OCI-LY7 (cell line): Measurements from ENCODE around the gene AAK1.

Experiments
- EZH2phosphoT487 ChIP-seq: fragments of 200-600 bp; sonication (generic); IDR thresholded peaks from 2 replicates; pipeline ENCODE4 v1.6.1; 2018; ENCODE audit warnings: low read depth, borderline replicate concordance, mild to moderate bottlenecking, mixed run types, antibody characterized with exemption, low read length, moderate library complexity, mixed read lengths
- TF ChIP-seq, protein P1 (sequence below): fragments of 200-600 bp; sonication (generic); conservative IDR thresholded peaks from 2 replicates; pipeline ENCODE4 v1.5.1; 2014; ENCODE audit warnings: mild to moderate bottlenecking, antibody characterized with exemption, low read length, moderate library complexity, mixed read lengths

DNA sequence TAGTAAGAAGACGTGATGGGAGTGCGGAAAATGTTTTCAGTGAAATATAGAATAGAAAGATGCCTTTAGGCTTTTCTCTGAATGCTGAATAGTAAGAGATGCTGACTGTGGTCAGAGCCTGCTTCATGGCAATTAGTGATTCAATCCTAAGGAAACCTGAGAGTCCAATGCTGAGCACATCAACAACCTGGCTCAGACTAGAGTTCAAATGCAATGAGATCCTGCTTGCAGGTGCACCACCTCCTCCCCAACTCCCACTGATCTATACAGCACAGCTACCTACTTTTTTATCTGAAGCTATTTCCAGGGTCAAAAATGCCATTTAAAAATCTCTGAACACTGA, 65.4 kb downstream of the AAK1 start:
- TF ChIP-seq EZH2phosphoT487 = no peak
- TF ChIP-seq, protein P1, sequence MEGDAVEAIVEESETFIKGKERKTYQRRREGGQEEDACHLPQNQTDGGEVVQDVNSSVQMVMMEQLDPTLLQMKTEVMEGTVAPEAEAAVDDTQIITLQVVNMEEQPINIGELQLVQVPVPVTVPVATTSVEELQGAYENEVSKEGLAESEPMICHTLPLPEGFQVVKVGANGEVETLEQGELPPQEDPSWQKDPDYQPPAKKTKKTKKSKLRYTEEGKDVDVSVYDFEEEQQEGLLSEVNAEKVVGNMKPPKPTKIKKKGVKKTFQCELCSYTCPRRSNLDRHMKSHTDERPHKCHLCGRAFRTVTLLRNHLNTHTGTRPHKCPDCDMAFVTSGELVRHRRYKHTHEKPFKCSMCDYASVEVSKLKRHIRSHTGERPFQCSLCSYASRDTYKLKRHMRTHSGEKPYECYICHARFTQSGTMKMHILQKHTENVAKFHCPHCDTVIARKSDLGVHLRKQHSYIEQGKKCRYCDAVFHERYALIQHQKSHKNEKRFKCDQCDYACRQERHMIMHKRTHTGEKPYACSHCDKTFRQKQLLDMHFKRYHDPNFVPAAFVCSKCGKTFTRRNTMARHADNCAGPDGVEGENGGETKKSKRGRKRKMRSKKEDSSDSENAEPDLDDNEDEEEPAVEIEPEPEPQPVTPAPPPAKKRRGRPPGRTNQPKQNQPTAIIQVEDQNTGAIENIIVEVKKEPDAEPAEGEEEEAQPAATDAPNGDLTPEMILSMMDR = no peak
